Measurements from ENCODE around the gene CNTN4.

CNTN4 gene

GRCh38 chr3:2927259-2927658, 828.6 kb downstream of the CNTN4 start:
- no peak for DNase-seq

- DNase-seq, result no peak
Observed at GRCh38 chr3:2929574-2929973, 830.9 kb downstream of the CNTN4 start.

GRCh38 chr3:2931265-2931664, 832.6 kb downstream of the CNTN4 start:
- DNase-seq, result no peak

GRCh38 chr3:2934541-2934940, 835.9 kb downstream of the CNTN4 start:
- DNase-seq, result no peak

GRCh38 chr3:2937055-2937454, 838.4 kb downstream of the CNTN4 start:
- no peak for DNase-seq

GRCh38 chr3:2937592-2937991, 838.9 kb downstream of the CNTN4 start:
- DNase-seq, result no peak

- DNase-seq, result no peak
Observed at GRCh38 chr3:2938711-2939110, 840.0 kb downstream of the CNTN4 start.

GRCh38 chr3:2940062-2940461, 841.4 kb downstream of the CNTN4 start:
- DNase-seq, result no peak

GRCh38 chr3:2944628-2945027, 846.0 kb downstream of the CNTN4 start:
- no peak for DNase-seq

GRCh38 chr3:2945121-2945520, 846.5 kb downstream of the CNTN4 start:
- no peak for DNase-seq

- no peak for DNase-seq
Observed at GRCh38 chr3:2947536-2947935, 848.9 kb downstream of the CNTN4 start.

GRCh38 chr3:2948882-2949281, 850.2 kb downstream of the CNTN4 start:
- DNase-seq, result no peak

- no peak for DNase-seq
Observed at GRCh38 chr3:2950159-2950558, 851.5 kb downstream of the CNTN4 start.

- DNase-seq, result no peak
Observed at GRCh38 chr3:2957115-2957514, 858.4 kb downstream of the CNTN4 start.

GRCh38 chr3:2958551-2958950, 859.9 kb downstream of the CNTN4 start:
- DNase-seq, result no peak

GRCh38 chr3:2961576-2961975, 862.9 kb downstream of the CNTN4 start:
- DNase-seq, result no peak

GRCh38 chr3:2967871-2968270, 869.2 kb downstream of the CNTN4 start:
- DNase-seq, result peak; percentile 50

- DNase-seq, result peak; percentile 19
Observed at GRCh38 chr3:2968475-2968874, 869.8 kb downstream of the CNTN4 start.

- DNase-seq, result no peak
Observed at GRCh38 chr3:2976212-2976611, 877.5 kb downstream of the CNTN4 start.

GRCh38 chr3:2976796-2977195, 878.1 kb downstream of the CNTN4 start:
- no peak for DNase-seq

GRCh38 chr3:2978977-2979732, 880.5 kb downstream of the CNTN4 start:
- DNase-seq, result no peak

- no peak for DNase-seq
Observed at GRCh38 chr3:2984005-2984830, 885.6 kb downstream of the CNTN4 start.

- no peak for DNase-seq
Observed at GRCh38 chr3:2984831-2985220, 886.2 kb downstream of the CNTN4 start.

GRCh38 chr3:2985479-2985878, 886.8 kb downstream of the CNTN4 start:
- DNase-seq, result no peak
